WTC11 (cell line): ENCODE measurements around the gene NCKAP5.

Experiments used
- ARID4B ChIP-seq: sonication (generic); formaldehyde crosslinking; IDR thresholded peaks from 2 replicates; pipeline ENCODE4 v1.8.0; 2023; ENCODE audit warnings: missing genetic modification reagents, mild to moderate bottlenecking, borderline replicate concordance
- CTCF ChIP-seq: fragments of 200-600 bp; IDR thresholded peaks from 2 replicates; pipeline ENCODE4 v1.8.0; 2022; ENCODE audit warnings: antibody characterized with exemption
- ELF4 ChIP-seq: sonication (generic); formaldehyde crosslinking; IDR thresholded peaks from 2 replicates; pipeline ENCODE4 v1.8.1; 2022; ENCODE audit warnings: low read depth, mild to moderate bottlenecking, moderate library complexity, missing genetic modification reagents
- ETV6 ChIP-seq: sonication (generic); formaldehyde crosslinking; IDR thresholded peaks from 2 replicates; pipeline ENCODE4 v1.8.1; 2022; ENCODE audit warnings: mild to moderate bottlenecking, missing genetic modification reagents
- GABPB1 ChIP-seq: sonication (generic); formaldehyde crosslinking; IDR thresholded peaks from 2 replicates; pipeline ENCODE4 v1.8.1; 2023; ENCODE audit warnings: mild to moderate bottlenecking, missing genetic modification reagents
- MAX ChIP-seq: sonication (generic); formaldehyde crosslinking; IDR thresholded peaks from 2 replicates; pipeline ENCODE4 v1.8.0; 2022; ENCODE audit warnings: mild to moderate bottlenecking, missing genetic modification reagents
- MXD4 ChIP-seq: fragments of 250-450 bp; sonication (Bioruptor Pico); IDR thresholded peaks from 2 replicates; pipeline ENCODE4 v1.8.0; 2021; ENCODE audit warnings: mild to moderate bottlenecking, moderate library complexity, borderline replicate concordance
- NFE2L1 ChIP-seq: sonication (generic); formaldehyde crosslinking; IDR thresholded peaks from 2 replicates; pipeline ENCODE4 v1.8.1; 2023; ENCODE audit warnings: missing genetic modification reagents
- NFYB ChIP-seq: sonication (generic); formaldehyde crosslinking; conservative IDR thresholded peaks from 2 replicates; pipeline ENCODE4 v1.8.0; 2022; ENCODE audit warnings: low read depth, missing genetic modification reagents
- USF2 ChIP-seq: sonication (generic); formaldehyde crosslinking; IDR thresholded peaks from 2 replicates; pipeline ENCODE4 v1.8.1; 2023; ENCODE audit warnings: mild to moderate bottlenecking, missing genetic modification reagents, moderate library complexity
- ZBTB43 ChIP-seq: sonication (generic); formaldehyde crosslinking; IDR thresholded peaks from 2 replicates; pipeline ENCODE4 v1.8.1; 2023; ENCODE audit warnings: mild to moderate bottlenecking, missing genetic modification reagents
- ZNF219 ChIP-seq: sonication (generic); formaldehyde crosslinking; IDR thresholded peaks from 2 replicates; pipeline ENCODE4 v1.8.0; 2023; ENCODE audit warnings: missing genetic modification reagents, mild to moderate bottlenecking, borderline replicate concordance
- ZSCAN18 ChIP-seq: fragments of 250-450 bp; sonication (Bioruptor Pico); IDR thresholded peaks from 2 replicates; pipeline ENCODE4 v2.1.2; 2022; ENCODE audit warnings: mild to moderate bottlenecking, moderate library complexity

GRCh38 chr2:133415210-133415876, 152.9 kb downstream of the NCKAP5 start:
- TF ChIP-seq CTCF: no peak
- no peak for TF ChIP-seq ARID4B (CRISPR knock-in tag)
- no peak for TF ChIP-seq ZSCAN18
- TF ChIP-seq NFE2L1: no peak
- TF ChIP-seq ETV6: no peak
- no peak for TF ChIP-seq USF2 (CRISPR knock-in tag)
- no peak for TF ChIP-seq MAX (CRISPR knock-in tag)
- no peak for TF ChIP-seq ZNF219 (CRISPR knock-in tag)
- no peak for TF ChIP-seq ELF4 (CRISPR knock-in tag)
- TF ChIP-seq ZBTB43: no peak
- TF ChIP-seq NFYB (CRISPR knock-in tag): no peak
- TF ChIP-seq GABPB1 (CRISPR knock-in tag): no peak
- TF ChIP-seq MXD4 (CRISPR knock-in tag): no peak
